Left ventricle myocardium inferior (tissue), 1 donor: ENCODE results near the gene NTSR1. TPM values are rescaled to one million over a fixed set of nuclear protein-coding genes. Genes with fewer than 3 reads are reported as not detected.

Experiments used
- DNase-seq: peaks from one replicate; pipeline ENCODE4 v3.0.0-alpha.2; 2020
- H3K27ac ChIP-seq: fragments of 200-600 bp; replicated peaks from 2 replicates; pipeline ENCODE4 v1.8.0; 2021
- H3K27me3 ChIP-seq: fragments of 200-600 bp; 2 replicates; pipeline ENCODE4 v1.8.0; 2021; ENCODE audit warnings: low read depth
- H3K36me3 ChIP-seq: fragments of 200-600 bp; 2 replicates; pipeline ENCODE4 v1.8.0; 2021
- H3K4me1 ChIP-seq: fragments of 200-600 bp; 2 replicates; pipeline ENCODE4 v1.8.0; 2021
- H3K4me3 ChIP-seq: fragments of 200-600 bp; 2 replicates; pipeline ENCODE4 v1.8.0; 2021; ENCODE audit warnings: mild to moderate bottlenecking, moderate library complexity
- H3K9me3 ChIP-seq: fragments of 200-600 bp; replicated peaks from 2 replicates; pipeline ENCODE4 v1.8.0; 2021
- CTCF ChIP-seq: fragments of 200-600 bp; IDR thresholded peaks from 2 replicates; pipeline ENCODE4 v1.8.0; 2021; ENCODE audit warnings: antibody characterized with exemption, mild to moderate bottlenecking, borderline replicate concordance
- intact Hi-C: fragments of 100-400 bp; cut with micrococcal nuclease; formaldehyde crosslinking; loops from one replicate; pipeline ENCODE4 v1.11.0; 2022
- total RNA-seq: library from RNA; stranded (reverse); fragmentation: NEBNext Ultra II Directional; extraction: Animal tissue kit (Norgen Biotek cat#: 25700); gene quantifications from one replicate; pipeline ENCODE4 v1.2.1, GENCODE V29; 2021
- donor health status: DM: no; HTN: yes; CAD: no; lungs with severe emphysema.

NTSR1 gene
- total RNA-seq, 1 donor from 2014 or later, result not detected

- H3K4me3 ChIP-seq, result peak overlapping the region; percentile 99
- H3K27ac ChIP-seq, result peak overlapping the region; percentile 91
- no peak for DNase-seq
- no peaks in the 10 kb centered on the region for H3K9me3 ChIP-seq
- TF ChIP-seq CTCF, result no peak
- H3K4me1 ChIP-seq, result peaks cover 72% of the 10 kb centered on the region
- H3K36me3 ChIP-seq, result peaks cover 34% of the 10 kb centered on the region
- no peaks in the 10 kb centered on the region for H3K27me3 ChIP-seq
- intact Hi-C loops, result no loop called here
These were observed 97.2 kb downstream of the NTSR1 start for GRCh38 chr20:62805711-62806382.

GRCh38 chr20:62806383-62807050, 97.9 kb downstream of the NTSR1 start:
- no peak for DNase-seq
- TF ChIP-seq CTCF, result no peak
- peaks cover 66% of the 10 kb centered on the region for H3K4me1 ChIP-seq
- no peaks in the 10 kb centered on the region for H3K27me3 ChIP-seq
- intact Hi-C loops, result no loop called here
- H3K4me3 ChIP-seq, result peak overlapping the region; percentile 99
- no peaks in the 10 kb centered on the region for H3K9me3 ChIP-seq
- H3K36me3 ChIP-seq, result peaks cover 39% of the 10 kb centered on the region
- H3K27ac ChIP-seq, result peak overlapping the region; percentile 91

GRCh38 chr20:62807444-62808210, 99.0 kb downstream of the NTSR1 start:
- DNase-seq, result no peak
- Histone ChIP-seq H3K27ac (no peak overlapping the region), H3K4me1 (peaks cover 56% of the 10 kb centered on the region), H3K4me3 (no peak overlapping the region), H3K36me3 (peaks cover 50% of the 10 kb centered on the region), H3K9me3 (no peaks in the 10 kb centered on the region), H3K27me3 (no peaks in the 10 kb centered on the region)
- TF ChIP-seq CTCF, result no peak
- intact Hi-C loops, result no loop called here

GRCh38 chr20:62808211-62808865, 99.7 kb downstream of the NTSR1 start:
- no peak overlapping the region for H3K4me3 ChIP-seq
- peak; percentile 95 for TF ChIP-seq CTCF
- no peaks in the 10 kb centered on the region for H3K9me3 ChIP-seq
- DNase-seq, result peak; percentile 73
- peaks cover 55% of the 10 kb centered on the region for H3K36me3 ChIP-seq
- intact Hi-C loops, result no loop called here
- no peaks in the 10 kb centered on the region for H3K27me3 ChIP-seq
- H3K4me1 ChIP-seq, result peaks cover 49% of the 10 kb centered on the region
- no peak overlapping the region for H3K27ac ChIP-seq
